GM12878 (cell line): Measurements from ENCODE around the gene ZNF48. TPM values are rescaled to one million over a fixed set of nuclear protein-coding genes. Genes with fewer than 3 reads are reported as not detected.

ENCODE experiments used
- ATAC-seq: fragments of 200-7000 bp; cut with Tn5 transposase; 3 replicates; pipeline ENCODE4 v1.9.1; 2020; ENCODE audit warnings: mild to moderate bottlenecking, moderate library complexity
- BruUV-seq: library from RNA; stranded (reverse); fragments of 400-500 nt; replicated peaks from 2 replicates; lab custom pipeline; 2021; lab: Mats Ljungman, UMichigan
- CTCF ChIA-PET: fragments of 300-600 bp; sonication (Branson Sonifier 250); formaldehyde crosslinking; extraction: SDS; loops from one replicate; lab custom pipeline; 2021; ENCODE audit warnings: inconsistent platforms; lab: Yijun Ruan, JAX
- POLR2A ChIA-PET: fragments of 350-600 bp; formaldehyde crosslinking; extraction: SDS; loops from one replicate; lab custom pipeline; 2021; ENCODE audit warnings: inconsistent platforms; lab: Charles Lee
- RAD21 ChIA-PET: fragments of 300-600 bp; sonication (Branson Sonifier 250); formaldehyde crosslinking; loops from one replicate; lab custom pipeline; 2023; ENCODE audit warnings: antibody characterized with exemption; ENCODE audit not compliant: unreplicated experiment; lab: Charles Lee
- SMC1A ChIA-PET: fragments of 300-600 bp; sonication (Branson Sonifier 250); formaldehyde crosslinking; loops from one replicate; lab custom pipeline; 2023; ENCODE audit not compliant: unreplicated experiment, uncharacterized antibody; lab: Charles Lee
- DNase-seq: peaks from one replicate; pipeline ENCODE4 v3.0.0-alpha.2; 2011; ENCODE audit warnings: low read depth, low spot score
- FAIRE-seq: peaks from 3 replicates; lab custom pipeline; 2011; peaks lifted over from hg19 to GRCh38; lab: Jason Lieb, UNC
- H2AFZ ChIP-seq: 2 replicates; pipeline ENCODE4 v1.6.0; 2011; ENCODE audit warnings: low read depth, low read length, control low read depth; ENCODE audit not compliant: control insufficient read depth
- H3K27ac ChIP-seq: 2 replicates; pipeline ENCODE4 v1.5.1; 2011; ENCODE audit warnings: control low read depth; ENCODE audit not compliant: control insufficient read depth, insufficient read depth
- H3K27me3 ChIP-seq, 2 experiments: replicated peaks in 1 of 2; 2 replicates each; pipeline versions ENCODE4 v1.6.0 to v1.6.1; 2011; ENCODE audit warnings: low read length in 1 of 2; ENCODE audit not compliant: control insufficient read depth in 2 of 2, insufficient read depth in 2 of 2
- H3K36me3 ChIP-seq, 2 experiments: 2 replicates each; pipeline ENCODE4 v1.5.1; 2011; ENCODE audit warnings: low read length in 1 of 2; ENCODE audit not compliant: control insufficient read depth in 2 of 2, insufficient read depth in 2 of 2
- H3K4me1 ChIP-seq: 2 replicates; pipeline ENCODE4 v1.6.1; 2011; ENCODE audit warnings: mild to moderate bottlenecking, low read length, moderate library complexity, mixed read lengths; ENCODE audit not compliant: control insufficient read depth, insufficient read depth
- H3K4me2 ChIP-seq: 2 replicates; pipeline ENCODE4 v1.6.0; 2011; ENCODE audit warnings: control low read depth; ENCODE audit not compliant: control insufficient read depth, insufficient read depth
- H3K4me3 ChIP-seq: fragments of 200-600 bp; sonication (generic); 2 replicates; pipeline ENCODE4 v1.5.1; 2016
- H3K79me2 ChIP-seq: 2 replicates; pipeline ENCODE4 v1.6.0; 2011; ENCODE audit warnings: low read length; ENCODE audit not compliant: control insufficient read depth, insufficient read depth
- H3K9ac ChIP-seq: 2 replicates; pipeline ENCODE4 v1.8.0; 2011; ENCODE audit warnings: low read length, control low read depth, mixed read lengths; ENCODE audit not compliant: control insufficient read depth, insufficient read depth
- H3K9me3 ChIP-seq: replicated peaks from 3 replicates; pipeline ENCODE4 v1.5.1; 2011; ENCODE audit warnings: mild to moderate bottlenecking, low read length; ENCODE audit not compliant: control insufficient read depth, insufficient read depth
- H4K20me1 ChIP-seq: 2 replicates; pipeline ENCODE4 v1.6.0; 2011; ENCODE audit not compliant: control insufficient read depth, insufficient read depth
- BHLHE40 ChIP-seq, 2 experiments: fragments of 450-650 bp in 1 of 2; IDR thresholded peaks; 2 replicates each; pipeline ENCODE4 v1.6.1; 2011 to 2017; ENCODE audit warnings: low read depth in 2 of 2, borderline replicate concordance in 1 of 2, improper control_type of control experiment in 1 of 2, low read length in 1 of 2, mild to moderate bottlenecking in 1 of 2
- CHD1 ChIP-seq: IDR thresholded peaks from 2 replicates; pipeline ENCODE4 v1.6.1; 2012; ENCODE audit warnings: low read depth, low read length, improper control_type of control experiment
- CREB1 ChIP-seq: IDR thresholded peaks from 2 replicates; pipeline ENCODE4 v1.6.1; 2012; ENCODE audit warnings: low read depth, mild to moderate bottlenecking, inconsistent platforms
- EP300 ChIP-seq, 2 experiments: fragments of 150-350 bp in 1 of 2; IDR thresholded peaks; 2 replicates each; pipeline ENCODE4 v1.6.1; 2011 to 2012; ENCODE audit warnings: low read depth in 2 of 2, low read length in 2 of 2, borderline replicate concordance in 1 of 2, improper control_type of control experiment in 1 of 2, inconsistent platforms in 1 of 2; ENCODE audit not compliant: control insufficient read depth in 1 of 2
- GABPA ChIP-seq: IDR thresholded peaks from 2 replicates; pipeline ENCODE4 v1.6.1; 2014; ENCODE audit warnings: antibody characterized with exemption, low read depth, mild to moderate bottlenecking, inconsistent platforms
- IRF5 ChIP-seq: fragments of 450-650 bp; IDR thresholded peaks from 2 replicates; pipeline ENCODE4 v1.6.1; 2017; ENCODE audit warnings: borderline replicate concordance
- MTA3 ChIP-seq: IDR thresholded peaks from 2 replicates; pipeline ENCODE4 v1.6.1; 2012; ENCODE audit warnings: low read length, inconsistent platforms, borderline replicate concordance
- YY1 ChIP-seq: IDR thresholded peaks from 2 replicates; pipeline ENCODE4 v1.6.1; 2011; ENCODE audit warnings: low read depth, mild to moderate bottlenecking, low read length
- WGBS: methylation state at CpG from one replicate; pipeline ENCODE4 v1.1.6; 2016; ENCODE audit warnings: low lambda C conversion rate; ENCODE audit not compliant: insufficient replicate concordance, insufficient coverage; ENCODE audit errors: missing lambda C conversion rate; 5-methylcytosine and 5-hydroxymethylcytosine counted together
- in situ Hi-C: fragments of 300-500 bp; cut with MboI; formaldehyde crosslinking; loops from 9 replicates; pipeline ENCODE4 v1.14.3; 2018; ENCODE audit warnings: mixed read lengths
- intact Hi-C: fragments of 100-400 bp; cut with micrococcal nuclease; formaldehyde crosslinking; loops from one replicate; pipeline ENCODE4 v1.14.2; 2022; ENCODE audit not compliant: unreplicated experiment
- polyA plus RNA-seq, 11 experiments: library from polyadenylated mRNA; depleted of rRNA in 4 of 11; unstranded in 6 of 11; stranded (reverse) in 5 of 11; fragments of >200 nt; fragmentation: Nextera tagmentation in 4 of 11; fragmentation: Illumina TruSeq in 1 of 11; extraction: Ambion mirVana in 4 of 11; extraction: Trizol in 1 of 11; gene quantifications; 1 replicate in 1 of 11; 2 replicates in 10 of 11; pipeline versions ENCODE4 v1.2.1 to v1.2.3, GENCODE V29; 2011 to 2016; ENCODE audit warnings: inconsistent platforms in 2 of 11, missing spikeins in 2 of 11, low read depth in 1 of 11
- total RNA-seq, 4 experiments: library from RNA; depleted of rRNA in 3 of 4; stranded (reverse); fragments of >200 nt in 3 of 4; fragmentation: Illumina TruSeq in 1 of 4; extraction: Trizol in 1 of 4; gene quantifications; 2 replicates each; pipeline versions ENCODE4 v1.2.1 to v1.2.3, GENCODE V29; 2013 to 2021
- TF ChIP-seq, protein P1 (sequence below): fragments of 450-650 bp; IDR thresholded peaks from 2 replicates; pipeline ENCODE4 v1.6.1; 2016; ENCODE audit warnings: mild to moderate bottlenecking

ZNF48 gene
- total and polyA plus RNA-seq, 10 of the 15 experiments (the other 5 are each of a cell fraction or from before 2014, with no cell fraction given) = 0.14 to 12.0 (median 4.2) TPM

DNA sequence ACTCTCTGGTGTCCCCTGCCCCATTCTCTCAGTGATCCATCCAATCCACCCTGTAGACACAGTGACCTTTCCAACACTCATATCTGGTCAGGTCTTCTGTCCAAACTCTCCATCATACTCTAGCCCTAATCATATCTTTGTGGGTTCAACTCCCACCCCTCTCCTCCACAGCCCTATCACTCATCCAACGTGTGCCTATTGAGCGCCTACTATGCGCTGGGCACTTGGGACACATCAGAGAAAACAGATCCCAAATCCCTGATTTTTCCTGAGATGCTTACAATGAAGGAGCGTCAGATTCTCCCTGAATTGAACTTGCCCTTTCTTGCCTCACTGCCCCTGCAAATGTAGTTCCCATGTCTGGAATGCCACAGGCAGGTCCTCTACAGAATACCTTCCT is 32.8 kb downstream of the ZNF48 start (continued):
- TF ChIP-seq CHD1 (no peak), YY1 (no peak)

DNA sequence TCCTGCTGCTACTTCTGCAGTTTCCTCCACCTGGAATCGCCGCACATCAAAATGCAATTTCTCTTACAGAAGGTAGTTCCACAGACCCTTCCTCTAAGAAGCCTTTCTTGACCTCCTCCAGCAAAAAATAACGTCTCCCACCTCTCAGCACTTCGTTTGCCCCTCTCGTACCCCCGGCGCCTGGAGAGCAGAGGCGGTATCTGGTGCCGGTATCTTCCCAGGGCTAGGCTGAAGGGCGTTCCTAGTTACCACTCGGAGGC is 34.1 kb downstream of the ZNF48 start:
- Histone ChIP-seq H3K27me3 (no peaks in the 10 kb centered on the region), H3K9me3 (no peaks in the 10 kb centered on the region), H3K36me3 (peaks cover 0 to 5% of the 10 kb centered on the region in 2 experiments; a peak in 3 of 4 replicates), H3K4me2 (peak overlapping the region; percentile 96), H4K20me1 (no peaks in the 10 kb centered on the region), H3K4me1 (peaks cover 13% of the 10 kb centered on the region), H3K27ac (peak overlapping the region; percentile 80), H3K9ac (peak overlapping the region; percentile 90), H3K79me2 (peaks cover 21% of the 10 kb centered on the region), H2AFZ (peak overlapping the region; percentile 94), H3K4me3 (peak overlapping the region; percentile 93)
- SMC1A ChIA-PET = interaction anchor here (0.6 to 6.1 kb wide), 45 partner anchors 9 to 337 kb away, joined by 3 to 64 read pairs (median 5); partner anchors contain the start of genes ITGAL, TBX6, ZNF48 and ZNF689
- in situ Hi-C loops = no loop called here
- POLR2A ChIA-PET = interaction anchor here (0.6 to 2.0 kb wide), 33 partner anchors 9 to 338 kb away, joined by 3 to 23 read pairs (median 4); partner anchors contain the start of genes FBRS, ITGAL, TBX6 and ZNF688
- CTCF ChIA-PET = interaction anchor here (0.6 to 5.0 kb wide), 61 partner anchors 10 to 339 kb away, joined by 3 to 89 read pairs (median 6); partner anchors contain the start of genes FBRS, ITGAL, SEPHS2 and TBC1D10B
- FAIRE-seq (no peak), DNase-seq (no peak), ATAC-seq (peak; percentile 48)
- intact Hi-C loops = no loop called here
- TF ChIP-seq GABPA (0 out of 2 replicates have a peak, but pooled peaks have one; percentile 8), CREB1 (no peak), MTA3 (0 out of 2 replicates have a peak, but pooled peaks have one; percentile 23), IRF5 (no peak), BHLHE40 (IDR thresholded peaks at IDR 0.05; ENCODE audit: borderline replicate concordance in 1 of 2, low read depth in 2 of 2, low read length in 1 of 2) (no peak), EP300 (IDR thresholded peaks at IDR 0.05; ENCODE audit: borderline replicate concordance in 1 of 2, control insufficient read depth in 1 of 2, low read depth in 2 of 2, low read length in 2 of 2) (no peak), YY1 (no peak)
- TF ChIP-seq, protein P1, sequence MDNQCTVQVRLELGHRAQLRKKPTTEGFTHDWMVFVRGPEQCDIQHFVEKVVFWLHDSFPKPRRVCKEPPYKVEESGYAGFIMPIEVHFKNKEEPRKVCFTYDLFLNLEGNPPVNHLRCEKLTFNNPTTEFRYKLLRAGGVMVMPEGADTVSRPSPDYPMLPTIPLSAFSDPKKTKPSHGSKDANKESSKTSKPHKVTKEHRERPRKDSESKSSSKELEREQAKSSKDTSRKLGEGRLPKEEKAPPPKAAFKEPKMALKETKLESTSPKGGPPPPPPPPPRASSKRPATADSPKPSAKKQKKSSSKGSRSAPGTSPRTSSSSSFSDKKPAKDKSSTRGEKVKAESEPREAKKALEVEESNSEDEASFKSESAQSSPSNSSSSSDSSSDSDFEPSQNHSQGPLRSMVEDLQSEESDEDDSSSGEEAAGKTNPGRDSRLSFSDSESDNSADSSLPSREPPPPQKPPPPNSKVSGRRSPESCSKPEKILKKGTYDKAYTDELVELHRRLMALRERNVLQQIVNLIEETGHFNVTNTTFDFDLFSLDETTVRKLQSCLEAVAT = 0 out of 2 replicates have a peak, but pooled peaks have one; percentile 11
- BruUV-seq = no TSS peak
- RAD21 ChIA-PET = interaction anchor here (0.6 to 3.9 kb wide), 58 partner anchors 10 to 612 kb away, joined by 3 to 129 read pairs (median 4); partner anchors contain the start of genes ALDOA, CORO1A, ITGAL and PRR14
- WGBS = under 1% methylated on average over 11 of the region's 11 CpGs
